GM19193 (cell line): ENCODE data around the gene LARP1.

Experiments
- POLR2A ChIP-seq: IDR thresholded peaks from 4 replicates; pipeline ENCODE4 v1.6.1; 2011; ENCODE audit not compliant: insufficient read depth, insufficient read length; ENCODE audit errors: extremely low read depth

Gene LARP1

GRCh38 chr5:154755361-154756008 lies at the start of gene LARP1:
Gene LARP1, plus strand, starts transcription at chr5:154755377. Its CDS starts 381 bp downstream, at chr5:154755758.
- TF ChIP-seq POLR2A: no peak

- no peak for TF ChIP-seq POLR2A
Observed at GRCh38 chr5:154706416-154706815, 48.8 kb upstream of the LARP1 start.

GRCh38 chr5:154707641-154708040 lies 47.5 kb upstream of the LARP1 start:
- no peak for TF ChIP-seq POLR2A

GRCh38 chr5:154708207-154708606 lies 47.0 kb upstream of the LARP1 start:
- no peak for TF ChIP-seq POLR2A

- TF ChIP-seq POLR2A: no peak
Observed at GRCh38 chr5:154708846-154709245, 46.3 kb upstream of the LARP1 start.

- no peak for TF ChIP-seq POLR2A
Observed at GRCh38 chr5:154709368-154710305, 45.5 kb upstream of the LARP1 start.

- no peak for TF ChIP-seq POLR2A
Observed at GRCh38 chr5:154712518-154713437, 42.4 kb upstream of the LARP1 start.

GRCh38 chr5:154713615-154714125 lies 41.5 kb upstream of the LARP1 start:
- no peak for TF ChIP-seq POLR2A

GRCh38 chr5:154714266-154714986 lies 40.8 kb upstream of the LARP1 start:
- no peak for TF ChIP-seq POLR2A

GRCh38 chr5:154721481-154722058 lies 33.6 kb upstream of the LARP1 start:
- TF ChIP-seq POLR2A: no peak

- no peak for TF ChIP-seq POLR2A
Observed at GRCh38 chr5:154722097-154722496, 33.1 kb upstream of the LARP1 start.

GRCh38 chr5:154722936-154723335 lies 32.2 kb upstream of the LARP1 start:
- no peak for TF ChIP-seq POLR2A

- no peak for TF ChIP-seq POLR2A
Observed at GRCh38 chr5:154723740-154724505, 31.3 kb upstream of the LARP1 start.
